Ramos (cell line): ENCODE measurements around the gene FRAT2.
"Not testable (repeated sequence)": the region's sequence is repeated elsewhere in the genome, so short reads cannot be mapped to it uniquely, and the experiment has no call there.

Source experiments
- in situ Hi-C: fragments of 300-500 bp; cut with MboI; formaldehyde crosslinking; loops from one replicate; pipeline ENCODE4 v1.14.3; 2022; ENCODE audit warnings: low sequenced_read_pairs; ENCODE audit not compliant: unreplicated experiment

Gene FRAT2

GRCh38 chr10:97356918-97357317 lies 22.4 kb upstream of the FRAT2 start:
- in situ Hi-C loops = no loop called here

GRCh38 chr10:97356318-97356914 lies 21.9 kb upstream of the FRAT2 start:
- in situ Hi-C loops = no loop called here

DNA sequence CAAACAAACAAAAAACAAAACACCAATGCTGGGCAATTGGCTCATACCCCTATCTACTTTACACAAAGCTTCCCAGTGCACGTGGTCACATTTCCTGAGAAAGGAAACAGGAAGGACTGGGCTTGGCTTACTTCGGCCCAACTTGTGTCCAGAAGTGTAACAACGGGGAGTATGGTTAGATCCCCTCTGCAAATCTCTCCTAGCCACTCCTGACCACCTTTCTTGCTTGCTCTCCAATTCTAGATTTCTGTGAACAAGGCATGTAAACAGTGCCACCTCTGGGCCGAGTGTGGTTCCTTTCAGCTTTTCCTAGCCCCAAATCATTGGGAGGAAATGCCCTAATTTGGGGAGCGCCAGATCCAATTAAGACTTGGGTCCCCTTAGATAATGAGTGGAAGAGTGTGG lies 21.0 kb upstream of the FRAT2 start:
- in situ Hi-C loops = no loop called here

- in situ Hi-C loops = no loop called here
These were observed 19.4 kb upstream of the FRAT2 start for GRCh38 chr10:97353945-97354344.

GRCh38 chr10:97349752-97350513 lies 15.4 kb upstream of the FRAT2 start:
- in situ Hi-C loops = no loop called here

GRCh38 chr10:97347317-97347716 lies 12.8 kb upstream of the FRAT2 start:
- in situ Hi-C loops = no loop called here

- in situ Hi-C loops = not testable (repeated sequence)
These were observed 9.1 kb upstream of the FRAT2 start for GRCh38 chr10:97343664-97344063.

- in situ Hi-C loops = no loop called here
These were observed 6.9 kb upstream of the FRAT2 start for GRCh38 chr10:97341416-97341815.

DNA sequence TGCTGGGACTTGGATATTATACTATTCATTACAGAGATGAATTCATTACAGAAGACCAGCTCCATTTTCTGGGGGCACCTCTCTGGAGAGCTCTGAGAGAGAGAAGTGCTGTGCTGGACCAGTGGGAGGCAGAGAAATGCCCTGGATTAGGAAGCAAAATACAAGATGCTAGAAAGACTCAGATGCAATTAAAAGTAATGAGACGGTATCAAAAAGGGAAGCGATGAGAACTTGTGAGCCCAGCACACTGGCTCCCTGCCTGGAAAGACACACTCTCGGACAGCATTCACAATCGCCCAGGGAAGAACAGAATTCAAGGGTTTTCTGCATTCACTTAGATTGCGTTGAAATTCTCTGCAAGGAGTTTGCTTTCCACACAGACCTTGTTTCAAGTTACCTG lies 3.5 kb upstream of the FRAT2 start:
- in situ Hi-C loops = no loop called here

DNA sequence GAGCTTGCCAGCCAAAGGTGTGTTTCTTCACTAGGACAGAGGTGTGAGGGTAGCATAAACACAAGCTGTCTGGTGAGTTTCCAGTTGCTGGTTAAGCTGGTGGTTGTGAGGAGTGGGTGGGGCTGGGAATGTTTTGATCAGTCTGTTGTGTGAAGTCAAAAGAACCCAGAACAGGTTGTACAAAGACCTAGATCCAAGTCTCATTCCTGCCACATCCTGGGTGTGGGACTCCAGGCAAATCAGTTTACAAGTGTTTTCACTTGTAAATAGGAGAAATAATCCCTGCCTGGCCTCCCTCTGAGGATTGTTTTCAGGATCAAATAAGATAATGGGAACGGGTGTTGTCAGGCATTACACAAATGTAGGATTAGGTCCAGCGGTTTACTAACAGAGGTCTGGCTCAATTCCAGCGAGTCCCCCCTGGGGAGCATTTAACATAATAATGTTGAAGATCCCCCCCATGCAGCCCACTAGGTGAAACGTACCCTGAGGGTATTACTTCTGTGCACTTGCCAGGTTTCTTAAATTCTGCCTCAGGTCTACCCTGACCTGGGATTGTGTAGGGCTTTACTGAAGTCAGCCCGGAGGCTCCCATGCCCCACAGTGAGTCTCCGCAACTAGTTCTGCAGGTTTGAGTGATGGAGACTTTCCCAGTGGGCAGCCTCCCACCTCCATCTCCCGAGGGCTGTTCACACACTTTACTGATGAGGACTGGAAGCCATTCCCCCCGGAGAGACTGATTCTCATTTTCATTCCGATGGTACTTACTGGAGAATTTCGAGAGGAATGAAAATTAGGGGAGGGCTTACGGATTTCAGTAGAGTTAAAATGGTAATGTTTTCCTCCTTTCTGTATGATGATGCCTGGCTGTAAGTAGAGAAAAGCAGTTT lies 2.7 kb upstream of the FRAT2 start:
- in situ Hi-C loops = no loop called here

DNA sequence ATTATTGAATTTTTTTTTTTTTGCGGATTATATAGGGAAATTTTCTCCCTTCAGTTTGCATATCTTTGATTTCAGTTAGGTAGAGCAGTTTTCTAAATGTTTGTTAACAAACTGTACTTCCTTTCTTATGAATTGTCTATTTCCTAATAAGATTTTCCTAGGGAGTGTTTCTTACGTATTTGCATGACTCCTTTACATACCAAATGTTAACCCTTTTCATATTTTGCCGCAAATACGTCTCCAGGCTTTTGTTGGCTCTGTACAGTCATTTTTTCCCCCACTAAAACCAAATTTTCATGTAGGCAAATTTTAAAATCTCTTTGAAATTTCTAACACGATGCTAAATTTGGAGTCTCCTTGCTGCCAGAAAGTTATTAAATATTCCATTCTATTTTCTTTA lies 1.9 kb upstream of the FRAT2 start:
- in situ Hi-C loops = no loop called here

- in situ Hi-C loops = no loop called here
These were observed 1.5 kb upstream of the FRAT2 start for GRCh38 chr10:97336006-97336405.

DNA sequence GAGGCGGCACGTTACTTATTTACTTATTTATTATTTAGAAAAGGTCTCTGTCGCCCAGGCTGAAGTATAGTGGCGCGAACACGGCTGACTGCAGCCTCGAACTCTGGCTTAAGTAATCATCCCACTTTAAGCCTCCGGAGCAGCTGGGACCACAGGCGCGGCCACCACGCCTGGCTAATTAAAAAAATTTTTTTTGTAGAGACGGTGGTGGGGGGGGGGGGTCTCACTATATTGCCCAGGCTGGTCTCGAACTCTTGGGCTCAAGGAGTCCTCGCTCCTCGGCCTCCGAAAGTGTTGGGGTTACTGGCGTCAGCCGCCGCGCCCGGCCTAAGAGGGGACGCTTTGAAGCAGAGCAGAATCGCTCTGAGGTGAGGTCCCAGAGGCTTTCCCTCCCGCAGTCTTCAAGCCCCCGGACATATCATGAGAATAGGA lies 675 bp upstream of the FRAT2 start:
- in situ Hi-C loops = no loop called here

DNA sequence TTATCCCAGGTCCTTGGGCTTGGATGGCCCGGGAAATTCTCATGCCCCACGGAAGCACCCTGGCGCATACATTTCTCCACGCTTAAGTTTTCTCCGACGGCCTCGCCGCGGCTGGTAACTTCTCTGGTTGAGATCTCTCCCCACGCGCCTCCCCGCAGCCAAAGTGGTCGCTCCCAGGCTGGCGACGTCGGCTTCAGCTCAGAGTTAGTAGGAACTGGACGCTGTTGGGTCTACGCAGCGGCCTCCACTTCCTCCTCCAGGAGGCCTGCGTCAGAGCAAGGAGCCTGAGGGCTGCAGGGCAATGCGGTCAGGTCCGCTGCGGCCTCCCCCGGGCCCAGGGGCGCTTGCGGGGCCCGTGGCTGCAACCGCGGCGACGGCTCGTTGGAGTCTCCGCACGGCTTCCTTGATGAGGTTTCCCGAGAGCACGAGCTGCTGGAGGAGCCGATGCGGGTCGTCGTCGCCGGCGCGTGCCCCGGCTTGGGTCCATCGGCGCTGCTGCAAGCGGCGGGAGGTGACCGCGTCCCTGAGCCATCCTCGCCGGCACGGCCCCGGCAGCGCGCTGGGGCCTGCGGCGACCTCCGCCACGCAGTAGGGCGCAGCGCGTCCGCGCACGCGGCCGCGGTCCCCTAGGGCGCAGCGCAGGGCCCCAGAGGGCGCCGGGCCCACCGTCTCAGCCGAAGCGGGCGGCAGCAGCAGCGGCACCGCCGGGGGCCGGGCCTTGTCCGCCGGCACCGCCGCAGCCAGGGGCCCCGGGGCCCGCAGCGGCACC lies 744 bp downstream of the FRAT2 start:
- in situ Hi-C loops = no loop called here

DNA sequence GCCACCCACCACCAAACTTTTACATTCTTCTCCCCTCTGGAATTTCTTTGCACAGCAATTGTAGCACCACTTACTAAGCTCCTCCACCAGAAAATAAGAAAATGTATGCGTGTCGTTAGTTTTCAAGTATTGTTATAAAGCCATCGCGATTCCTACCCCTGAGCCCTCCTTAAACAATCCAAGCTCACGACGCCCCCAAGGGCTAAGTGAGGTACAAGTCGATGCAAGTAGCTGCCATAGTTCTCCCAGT lies 1.3 kb downstream of the FRAT2 start:
- in situ Hi-C loops = no loop called here

GRCh38 chr10:97332591-97333350 lies 1.8 kb downstream of the FRAT2 start:
- in situ Hi-C loops = no loop called here

GRCh38 chr10:97331153-97331703 lies 3.3 kb downstream of the FRAT2 start:
- in situ Hi-C loops = no loop called here

DNA sequence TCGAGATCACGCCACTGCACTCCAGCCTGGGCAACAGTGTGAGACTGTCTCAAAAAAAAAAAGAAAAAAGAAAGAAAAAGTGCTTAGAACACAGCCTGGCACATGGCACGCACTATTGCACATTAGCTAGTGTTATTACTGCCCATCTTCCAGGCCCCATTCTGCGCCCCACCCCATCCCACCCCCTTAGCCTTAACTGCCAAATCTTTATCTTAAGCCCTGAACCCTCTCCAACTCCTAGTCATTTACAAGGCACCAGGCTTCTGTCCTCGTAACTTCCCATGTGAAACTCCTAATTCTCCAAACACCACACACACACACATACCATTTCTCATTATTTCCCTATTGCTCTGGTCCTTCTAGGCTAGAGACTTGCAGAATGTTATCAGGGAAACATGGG lies 4.8 kb downstream of the FRAT2 start:
- in situ Hi-C loops = no loop called here

GRCh38 chr10:97328646-97329453 lies 5.7 kb downstream of the FRAT2 start:
- in situ Hi-C loops = no loop called here
